ENCODE data around the gene CACNA2D3. TPM values are rescaled to one million over a fixed set of nuclear protein-coding genes. Genes with fewer than 3 reads are reported as not detected.

The CACNA2D3 gene
- total RNA-seq, 2 donors from 2014 or later = 0.42 to 0.98 TPM

GRCh38 chr3:54914180-54914579 is 791.8 kb downstream of the CACNA2D3 start:
- Histone ChIP-seq H3K36me3 (no peaks in the 10 kb centered on the region), H3K27me3 (no peaks in the 10 kb centered on the region), H3K27ac (no peak overlapping the region), H3K9me3 (no peaks in the 10 kb centered on the region), H3K4me3 (no peak overlapping the region), H3K4me1 (no peaks in the 10 kb centered on the region), H3K9ac (ENCODE audit: low read depth in 2 of 2, low read length in 2 of 2) (no peak overlapping the region)
- no peak for DNase-seq
- TF ChIP-seq, protein P1, sequence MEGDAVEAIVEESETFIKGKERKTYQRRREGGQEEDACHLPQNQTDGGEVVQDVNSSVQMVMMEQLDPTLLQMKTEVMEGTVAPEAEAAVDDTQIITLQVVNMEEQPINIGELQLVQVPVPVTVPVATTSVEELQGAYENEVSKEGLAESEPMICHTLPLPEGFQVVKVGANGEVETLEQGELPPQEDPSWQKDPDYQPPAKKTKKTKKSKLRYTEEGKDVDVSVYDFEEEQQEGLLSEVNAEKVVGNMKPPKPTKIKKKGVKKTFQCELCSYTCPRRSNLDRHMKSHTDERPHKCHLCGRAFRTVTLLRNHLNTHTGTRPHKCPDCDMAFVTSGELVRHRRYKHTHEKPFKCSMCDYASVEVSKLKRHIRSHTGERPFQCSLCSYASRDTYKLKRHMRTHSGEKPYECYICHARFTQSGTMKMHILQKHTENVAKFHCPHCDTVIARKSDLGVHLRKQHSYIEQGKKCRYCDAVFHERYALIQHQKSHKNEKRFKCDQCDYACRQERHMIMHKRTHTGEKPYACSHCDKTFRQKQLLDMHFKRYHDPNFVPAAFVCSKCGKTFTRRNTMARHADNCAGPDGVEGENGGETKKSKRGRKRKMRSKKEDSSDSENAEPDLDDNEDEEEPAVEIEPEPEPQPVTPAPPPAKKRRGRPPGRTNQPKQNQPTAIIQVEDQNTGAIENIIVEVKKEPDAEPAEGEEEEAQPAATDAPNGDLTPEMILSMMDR (IDR thresholded peaks at IDR 0.05) = no peak
- intact Hi-C loops (cut with DNase I) = no loop called here

DNA sequence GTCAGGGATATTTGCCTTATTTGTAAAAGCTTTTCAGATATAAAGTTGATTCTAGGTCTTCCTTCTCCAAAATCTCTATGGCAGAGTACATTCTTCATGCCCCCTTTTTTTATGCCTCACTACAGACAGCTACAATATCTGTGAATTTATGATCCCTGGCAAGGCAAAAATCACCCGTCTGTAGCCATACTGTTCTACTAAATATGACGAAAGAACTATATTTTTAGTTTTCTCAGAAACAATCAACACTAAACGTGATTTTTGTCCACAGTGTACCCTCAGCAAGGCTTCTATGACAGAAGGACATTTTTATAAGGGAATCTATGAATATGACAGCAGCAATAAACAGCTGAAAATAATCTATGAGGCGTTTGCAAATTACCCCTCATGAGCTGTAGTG is 792.8 kb downstream of the CACNA2D3 start:
- Histone ChIP-seq H3K27me3 (no peaks in the 10 kb centered on the region), H3K9me3 (no peaks in the 10 kb centered on the region), H3K4me3 (no peak overlapping the region), H3K36me3 (no peaks in the 10 kb centered on the region), H3K27ac (no peak overlapping the region), H3K4me1 (no peaks in the 10 kb centered on the region), H3K9ac (ENCODE audit: low read depth in 2 of 2, low read length in 2 of 2) (no peak overlapping the region)
- DNase-seq = no peak
- intact Hi-C loops (cut with DNase I) = no loop called here
- TF ChIP-seq, protein P1 (IDR thresholded peaks at IDR 0.05) = no peak

DNA sequence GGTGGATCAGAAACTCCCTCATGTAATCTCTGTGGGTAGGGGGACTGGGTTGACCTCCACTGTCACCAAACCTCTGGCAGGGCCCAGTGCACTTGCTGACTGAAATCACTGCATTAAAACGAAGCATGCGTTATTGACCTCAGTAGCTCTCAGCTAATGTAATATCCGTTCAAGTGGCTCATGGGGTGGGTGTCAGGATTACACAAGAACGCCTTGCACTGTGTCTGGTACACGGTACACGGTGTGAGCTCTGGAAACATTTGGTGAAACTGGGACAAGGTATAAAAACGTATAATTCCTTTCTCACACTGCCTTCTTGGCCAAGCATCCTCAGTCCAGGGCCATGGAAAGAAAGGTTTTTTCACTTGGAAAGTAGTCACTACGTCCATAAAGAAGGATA is 793.6 kb downstream of the CACNA2D3 start:
- Histone ChIP-seq H3K27ac (no peak overlapping the region), H3K4me1 (no peaks in the 10 kb centered on the region), H3K27me3 (no peaks in the 10 kb centered on the region), H3K9me3 (no peaks in the 10 kb centered on the region), H3K36me3 (no peaks in the 10 kb centered on the region), H3K4me3 (no peak overlapping the region), H3K9ac (ENCODE audit: low read depth in 2 of 2, low read length in 2 of 2) (no peak overlapping the region)
- TF ChIP-seq, protein P1 (IDR thresholded peaks at IDR 0.05) = no peak
- intact Hi-C loops (cut with DNase I) = no loop called here
- no peak for DNase-seq

- no peak for DNase-seq
- H3K9ac ChIP-seq (ENCODE audit: low read depth in 2 of 2, low read length in 2 of 2) = no peak overlapping the region
- H3K27ac ChIP-seq = no peak overlapping the region
- H3K27me3 ChIP-seq = no peaks in the 10 kb centered on the region
- H3K4me3 ChIP-seq = no peak overlapping the region
- no peaks in the 10 kb centered on the region for H3K36me3 ChIP-seq
- intact Hi-C loops (cut with DNase I) = no loop called here
- no peaks in the 10 kb centered on the region for H3K9me3 ChIP-seq
- TF ChIP-seq, protein P1 (IDR thresholded peaks at IDR 0.05) = no peak
- no peaks in the 10 kb centered on the region for H3K4me1 ChIP-seq
Observed at GRCh38 chr3:54916732-54917131, 794.4 kb downstream of the CACNA2D3 start.

GRCh38 chr3:54917174-54917573 is 794.8 kb downstream of the CACNA2D3 start:
- no peaks in the 10 kb centered on the region for H3K9me3 ChIP-seq

More at GRCh38 chr3:54917174-54917573, 794.8 kb downstream of the CACNA2D3 start:
- intact Hi-C loops (cut with DNase I) = no loop called here
- Histone ChIP-seq H3K27ac (no peak overlapping the region), H3K9ac (ENCODE audit: low read depth in 2 of 2, low read length in 2 of 2) (no peak overlapping the region), H3K27me3 (no peaks in the 10 kb centered on the region), H3K36me3 (no peaks in the 10 kb centered on the region), H3K4me3 (no peak overlapping the region), H3K4me1 (no peaks in the 10 kb centered on the region)
- TF ChIP-seq, protein P1 (IDR thresholded peaks at IDR 0.05) = no peak
- DNase-seq = no peak

Data from colonic mucosa (tissue), 4 donors.